DOHH2 (cell line): Measurements from ENCODE around the gene SAMD4A.
A peak's percentile ranks its signal among the peaks of the same experiment; 100 is the strongest.

Source experiments
- CTCF ChIP-seq: fragments of 200-600 bp; sonication (generic); IDR thresholded peaks from one replicate; pipeline ENCODE4 v1.5.1; 2014; ENCODE audit warnings: antibody characterized with exemption, mild to moderate bottlenecking, low read depth, low read length; ENCODE audit not compliant: poor library complexity, severe bottlenecking
- EZH2phosphoT487 ChIP-seq: fragments of 200-600 bp; sonication (generic); IDR thresholded peaks from 2 replicates; pipeline ENCODE4 v1.6.1; 2017; ENCODE audit warnings: borderline replicate concordance, mild to moderate bottlenecking, antibody characterized with exemption, low read length, moderate library complexity, mixed read lengths

GRCh38 chr14:54566410-54567223, at the start of gene SAMD4A:
- TF ChIP-seq CTCF: peak; percentile 34
- peak; percentile 83; the same call in 1 of the 2 replicates for TF ChIP-seq EZH2phosphoT487
